Epithelial cell of proximal tubule (primary cell): ENCODE measurements around the gene RANBP17. TPM values are rescaled to one million over a fixed set of nuclear protein-coding genes. Genes with fewer than 3 reads are reported as not detected.
A peak's percentile ranks its signal among the peaks of the same experiment; 100 is the strongest.

Experiments used
- DNase-seq: peaks from one replicate; pipeline ENCODE4 v3.0.0-alpha.2; 2011; ENCODE audit warnings: low read depth
- H3K4me3 ChIP-seq: 2 replicates; pipeline ENCODE4 v1.5.1; 2011; ENCODE audit warnings: low read depth, mild to moderate bottlenecking, low read length
- total RNA-seq: library from RNA; depleted of rRNA; stranded (reverse); fragments of >200 nt; gene quantifications from 2 replicates; pipeline ENCODE4 v1.2.3, GENCODE V29; 2015
- TF ChIP-seq, protein P1 (sequence below): conservative IDR thresholded peaks from 2 replicates; pipeline ENCODE4 v1.5.1; 2012; ENCODE audit warnings: low read depth, mild to moderate bottlenecking, low read length

The RANBP17 gene
- total RNA-seq, 1 donor from 2014 or later = 15.0 TPM

DNA sequence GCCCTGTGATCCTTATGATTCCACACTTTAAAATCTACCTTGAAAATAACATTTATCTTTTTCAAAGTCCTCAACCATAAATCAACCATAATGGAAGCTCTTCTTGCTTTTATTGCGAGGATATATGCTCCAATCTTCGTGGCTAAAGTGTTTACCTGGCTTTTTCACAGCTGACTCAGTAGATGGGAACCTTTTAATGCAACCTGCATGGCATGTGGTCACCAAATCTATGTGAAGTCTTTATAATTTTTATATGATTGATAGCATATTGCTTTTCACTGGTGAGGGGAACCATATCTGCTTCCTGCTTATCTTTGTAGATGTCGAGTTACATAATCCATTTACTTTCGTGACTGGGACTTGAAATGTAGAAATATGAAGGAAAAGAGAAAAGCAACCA is 400.1 kb downstream of the RANBP17 start:
- TF ChIP-seq, protein P1, sequence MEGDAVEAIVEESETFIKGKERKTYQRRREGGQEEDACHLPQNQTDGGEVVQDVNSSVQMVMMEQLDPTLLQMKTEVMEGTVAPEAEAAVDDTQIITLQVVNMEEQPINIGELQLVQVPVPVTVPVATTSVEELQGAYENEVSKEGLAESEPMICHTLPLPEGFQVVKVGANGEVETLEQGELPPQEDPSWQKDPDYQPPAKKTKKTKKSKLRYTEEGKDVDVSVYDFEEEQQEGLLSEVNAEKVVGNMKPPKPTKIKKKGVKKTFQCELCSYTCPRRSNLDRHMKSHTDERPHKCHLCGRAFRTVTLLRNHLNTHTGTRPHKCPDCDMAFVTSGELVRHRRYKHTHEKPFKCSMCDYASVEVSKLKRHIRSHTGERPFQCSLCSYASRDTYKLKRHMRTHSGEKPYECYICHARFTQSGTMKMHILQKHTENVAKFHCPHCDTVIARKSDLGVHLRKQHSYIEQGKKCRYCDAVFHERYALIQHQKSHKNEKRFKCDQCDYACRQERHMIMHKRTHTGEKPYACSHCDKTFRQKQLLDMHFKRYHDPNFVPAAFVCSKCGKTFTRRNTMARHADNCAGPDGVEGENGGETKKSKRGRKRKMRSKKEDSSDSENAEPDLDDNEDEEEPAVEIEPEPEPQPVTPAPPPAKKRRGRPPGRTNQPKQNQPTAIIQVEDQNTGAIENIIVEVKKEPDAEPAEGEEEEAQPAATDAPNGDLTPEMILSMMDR = no peak
- H3K4me3 ChIP-seq = no peak overlapping the region
- no peak for DNase-seq

DNA sequence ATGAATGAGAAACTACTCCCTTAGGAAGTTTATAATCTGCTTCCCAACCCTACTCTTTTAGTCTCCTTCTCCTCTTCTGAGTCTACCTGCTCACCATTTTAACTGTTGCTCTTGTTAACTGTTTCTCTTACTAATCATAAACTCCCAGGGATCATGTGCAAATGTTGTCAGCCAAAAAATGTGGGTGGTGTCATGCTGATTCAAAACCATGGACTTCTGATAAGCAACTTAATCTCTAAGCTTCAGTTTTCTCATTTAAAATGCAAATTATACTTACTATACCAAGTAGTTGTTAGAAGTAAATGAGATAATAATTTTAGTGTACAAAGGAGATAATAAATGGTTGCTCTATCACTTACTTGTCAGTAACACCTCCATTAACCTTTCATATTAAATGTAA is 401.4 kb downstream of the RANBP17 start:
- TF ChIP-seq, protein P1 = no peak
- no peak overlapping the region for H3K4me3 ChIP-seq
- DNase-seq = no peak

DNA sequence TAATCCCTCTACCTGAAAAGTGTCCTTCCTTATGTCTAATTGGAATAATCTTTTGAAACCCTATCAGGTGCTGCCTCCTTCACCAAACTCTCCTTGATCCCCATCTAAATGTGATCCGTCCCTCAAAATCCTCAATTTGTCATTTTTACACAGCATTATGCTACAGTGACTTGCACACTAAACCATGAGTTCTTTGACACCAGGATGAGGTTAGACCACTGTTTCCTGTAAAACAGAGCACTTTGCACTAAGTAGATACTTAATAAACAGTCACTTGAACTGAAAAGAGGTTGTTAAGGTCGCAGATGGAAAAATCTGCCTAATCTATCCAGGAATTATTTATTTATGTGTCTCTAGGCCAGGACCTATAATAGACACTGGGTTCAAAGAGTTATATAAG is 403.0 kb downstream of the RANBP17 start:
- TF ChIP-seq, protein P1 = no peak
- no peak overlapping the region for H3K4me3 ChIP-seq
- no peak for DNase-seq

DNA sequence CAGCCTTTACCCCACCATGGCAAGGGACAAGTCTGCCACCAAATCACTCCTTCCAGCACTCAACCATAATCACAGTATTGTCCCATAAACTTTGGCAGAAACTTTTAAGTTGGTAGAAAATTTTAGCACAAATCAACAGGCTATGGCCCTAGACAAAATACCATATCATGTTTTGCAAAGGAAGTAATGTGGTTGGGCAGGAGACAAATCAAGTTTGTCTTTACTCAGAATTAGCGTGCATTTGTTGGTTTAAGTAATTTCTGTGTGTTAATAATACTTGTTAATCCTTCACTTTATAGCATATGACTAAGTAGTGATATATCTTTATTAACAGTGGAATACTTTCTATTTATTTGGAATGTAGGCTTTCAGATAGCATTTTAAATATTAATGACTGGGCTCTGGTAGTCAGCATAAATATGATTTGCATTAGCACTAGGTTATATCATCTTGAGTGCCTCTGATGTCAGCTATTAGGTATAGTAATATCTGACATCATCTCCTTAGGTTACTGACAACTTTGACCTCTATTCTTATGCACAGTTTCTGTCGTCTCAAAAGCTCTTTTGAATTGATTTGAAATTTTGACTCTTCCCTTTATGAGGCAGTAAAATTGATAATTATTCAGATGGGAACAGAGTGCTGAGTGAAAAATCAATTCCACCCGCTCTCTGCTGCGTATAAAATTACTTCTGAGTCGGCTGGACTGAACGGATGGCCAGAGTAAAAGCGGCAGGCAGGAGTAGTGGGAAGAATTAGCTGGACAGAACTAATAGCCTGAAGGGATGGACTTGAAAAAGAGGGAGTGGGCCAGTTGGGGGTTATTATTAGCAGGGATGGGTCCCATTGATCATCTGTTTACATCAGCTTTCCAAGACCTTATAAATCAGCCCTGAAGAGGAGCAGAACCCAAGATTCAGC is 407.1 kb downstream of the RANBP17 start:
- DNase-seq = no peak
- peak overlapping the region; percentile 17 for H3K4me3 ChIP-seq
- TF ChIP-seq, protein P1 = no peak

DNA sequence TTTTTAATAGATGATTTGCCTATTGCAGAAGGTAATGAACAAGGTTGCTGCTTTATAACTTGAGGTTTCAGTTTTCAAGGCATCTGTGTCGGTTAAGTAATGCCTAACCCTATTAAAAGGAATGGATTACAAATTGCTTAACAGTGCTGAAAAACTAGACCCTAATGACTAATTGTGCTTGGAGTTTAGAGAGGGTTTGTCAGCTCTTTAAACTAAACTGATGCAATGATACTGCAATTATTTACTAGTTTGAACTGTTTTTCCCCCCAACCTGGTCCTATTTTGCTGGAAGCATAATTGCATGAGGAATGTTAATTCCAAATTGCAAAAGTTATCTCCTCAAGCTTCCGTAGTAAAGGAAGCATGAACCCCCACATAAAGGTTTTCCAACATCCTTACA is 407.9 kb downstream of the RANBP17 start:
- DNase-seq = peak; percentile 85
- TF ChIP-seq, protein P1 = no peak
- H3K4me3 ChIP-seq = peak overlapping the region; percentile 17

DNA sequence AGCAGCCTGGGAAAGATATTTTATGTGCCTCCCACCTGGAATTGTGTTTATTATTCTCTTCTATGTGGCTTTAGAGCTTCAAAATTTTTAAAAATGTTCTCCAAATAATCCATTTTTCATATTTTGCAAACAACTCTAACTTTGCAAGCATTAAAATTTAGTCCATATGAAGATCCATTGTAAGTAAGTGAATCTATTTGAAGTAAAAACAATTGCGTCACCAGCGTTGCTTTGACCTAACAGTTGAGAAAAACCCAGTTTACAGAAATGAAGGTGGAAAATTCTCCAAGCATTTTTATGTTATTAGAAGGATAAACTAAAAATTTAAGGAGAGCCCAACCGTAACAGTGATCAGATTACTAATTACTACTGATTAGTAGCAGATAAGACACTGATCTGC is 408.3 kb downstream of the RANBP17 start:
- DNase-seq = no peak
- no peak overlapping the region for H3K4me3 ChIP-seq
- TF ChIP-seq, protein P1 = no peak

DNA sequence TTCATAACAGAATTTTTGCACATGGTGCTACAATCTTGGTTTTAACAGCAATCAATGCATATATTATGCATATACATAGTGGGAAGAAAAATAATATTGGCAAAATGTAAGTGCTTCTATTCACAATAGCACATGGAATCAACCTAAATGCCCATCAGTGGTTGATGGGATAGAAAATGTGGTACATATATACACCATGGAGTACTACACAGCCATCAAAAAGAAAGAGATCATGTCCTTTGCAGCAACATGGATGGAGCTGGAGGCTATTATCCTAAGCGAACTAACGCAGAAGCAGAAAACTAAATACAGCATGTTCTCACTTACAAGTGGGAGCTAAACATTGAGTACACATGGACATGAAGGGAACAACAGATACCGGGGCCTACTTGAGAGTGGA is 410.0 kb downstream of the RANBP17 start:
- no peak for DNase-seq
- TF ChIP-seq, protein P1 = no peak
- no peak overlapping the region for H3K4me3 ChIP-seq
